ENCODE results near the gene ABI1.
A peak's percentile ranks its signal among the peaks of the same experiment; 100 is the strongest.

ABI1 gene

GRCh38 chr10:26733750-26734568 lies 126.8 kb downstream of the ABI1 start:
- Histone ChIP-seq H3K36me3 (ENCODE audit: control insufficient read depth, insufficient read depth, low read length) (peaks cover 13% of the 10 kb centered on the region; the same call in 1 of the 2 replicates), H3K4me1 (ENCODE audit: control insufficient read depth, insufficient read depth, low read length) (no peaks in the 10 kb centered on the region), H3K27ac (ENCODE audit: low read length) (no peak overlapping the region), H3K4me3 (ENCODE audit: low read length) (no peak overlapping the region), H3K27me3 (ENCODE audit: control insufficient read depth, insufficient read depth, low read length) (no peaks in the 10 kb centered on the region), H3K9me3 (ENCODE audit: control insufficient read depth, insufficient read depth, low read length) (no peaks in the 10 kb centered on the region)
- WGBS (ENCODE audit: insufficient coverage, insufficient read length), result no CpG with 5 or more reads among the region's 14 CpGs
- DNase-seq (ENCODE audit: low read depth, low spot score), result no peak

- Histone ChIP-seq H3K36me3 (ENCODE audit: control insufficient read depth, insufficient read depth, low read length) (peaks cover 6% of the 10 kb centered on the region; the same call in 1 of the 2 replicates), H3K27me3 (ENCODE audit: control insufficient read depth, insufficient read depth, low read length) (no peaks in the 10 kb centered on the region), H3K27ac (ENCODE audit: low read length) (no peak overlapping the region), H3K9me3 (ENCODE audit: control insufficient read depth, insufficient read depth, low read length) (no peaks in the 10 kb centered on the region), H3K4me3 (ENCODE audit: low read length) (no peak overlapping the region), H3K4me1 (ENCODE audit: control insufficient read depth, insufficient read depth, low read length) (no peaks in the 10 kb centered on the region)
- WGBS (ENCODE audit: insufficient coverage, insufficient read length), result no CpG with 5 or more reads among the region's 2 CpGs
- no peak for DNase-seq (ENCODE audit: low read depth, low spot score)
Observed at GRCh38 chr10:26730552-26730951, 130.2 kb downstream of the ABI1 start.

- no peak for DNase-seq (ENCODE audit: low read depth, low spot score)
- Histone ChIP-seq H3K9me3 (ENCODE audit: control insufficient read depth, insufficient read depth, low read length) (no peaks in the 10 kb centered on the region), H3K27me3 (ENCODE audit: control insufficient read depth, insufficient read depth, low read length) (no peaks in the 10 kb centered on the region), H3K4me1 (ENCODE audit: control insufficient read depth, insufficient read depth, low read length) (no peaks in the 10 kb centered on the region), H3K27ac (ENCODE audit: low read length) (no peak overlapping the region), H3K36me3 (ENCODE audit: control insufficient read depth, insufficient read depth, low read length) (peaks cover 2% of the 10 kb centered on the region; the same call in 1 of the 2 replicates), H3K4me3 (ENCODE audit: low read length) (no peak overlapping the region)
- no CpG with 5 or more reads among the region's 4 CpGs for WGBS (ENCODE audit: insufficient coverage, insufficient read length)
Observed at GRCh38 chr10:26729395-26729794, 131.4 kb downstream of the ABI1 start.

- no CpG with 5 or more reads among the region's 7 CpGs for WGBS (ENCODE audit: insufficient coverage, insufficient read length)
- Histone ChIP-seq H3K4me1 (ENCODE audit: control insufficient read depth, insufficient read depth, low read length) (no peaks in the 10 kb centered on the region), H3K9me3 (ENCODE audit: control insufficient read depth, insufficient read depth, low read length) (no peaks in the 10 kb centered on the region), H3K27ac (ENCODE audit: low read length) (no peak overlapping the region), H3K27me3 (ENCODE audit: control insufficient read depth, insufficient read depth, low read length) (no peaks in the 10 kb centered on the region), H3K4me3 (ENCODE audit: low read length) (no peak overlapping the region), H3K36me3 (ENCODE audit: control insufficient read depth, insufficient read depth, low read length) (peaks cover 2% of the 10 kb centered on the region; the same call in 1 of the 2 replicates)
- no peak for DNase-seq (ENCODE audit: low read depth, low spot score)
Observed at GRCh38 chr10:26728957-26729356, 131.8 kb downstream of the ABI1 start.

GRCh38 chr10:26727005-26727404 lies 133.8 kb downstream of the ABI1 start:
- Histone ChIP-seq H3K36me3 (ENCODE audit: control insufficient read depth, insufficient read depth, low read length) (peaks cover 2% of the 10 kb centered on the region; the same call in 1 of the 2 replicates), H3K9me3 (ENCODE audit: control insufficient read depth, insufficient read depth, low read length) (no peaks in the 10 kb centered on the region)

GRCh38 chr10:26725837-26726727 lies 134.7 kb downstream of the ABI1 start:
- Histone ChIP-seq H3K4me3 (ENCODE audit: low read length) (no peak overlapping the region), H3K36me3 (ENCODE audit: control insufficient read depth, insufficient read depth, low read length) (peaks cover 2% of the 10 kb centered on the region; the same call in 1 of the 2 replicates), H3K27me3 (ENCODE audit: control insufficient read depth, insufficient read depth, low read length) (no peaks in the 10 kb centered on the region), H3K27ac (ENCODE audit: low read length) (no peak overlapping the region), H3K4me1 (ENCODE audit: control insufficient read depth, insufficient read depth, low read length) (no peaks in the 10 kb centered on the region), H3K9me3 (ENCODE audit: control insufficient read depth, insufficient read depth, low read length) (no peaks in the 10 kb centered on the region)
- DNase-seq (ENCODE audit: low read depth, low spot score), result peak; percentile 2
- WGBS (ENCODE audit: insufficient coverage, insufficient read length), result no CpG with 5 or more reads among the region's 8 CpGs

More at GRCh38 chr10:26727005-26727404, 133.8 kb downstream of the ABI1 start:
- Histone ChIP-seq H3K4me3 (ENCODE audit: low read length) (no peak overlapping the region), H3K4me1 (ENCODE audit: control insufficient read depth, insufficient read depth, low read length) (no peaks in the 10 kb centered on the region), H3K27ac (ENCODE audit: low read length) (no peak overlapping the region), H3K27me3 (ENCODE audit: control insufficient read depth, insufficient read depth, low read length) (no peaks in the 10 kb centered on the region)
- no CpG with 5 or more reads among the region's 1 CpG for WGBS (ENCODE audit: insufficient coverage, insufficient read length)
- DNase-seq (ENCODE audit: low read depth, low spot score), result no peak

- H3K36me3 ChIP-seq (ENCODE audit: control insufficient read depth, insufficient read depth, low read length), result no peaks in the 10 kb centered on the region
- no CpG with 5 or more reads among the region's 4 CpGs for WGBS (ENCODE audit: insufficient coverage, insufficient read length)
- no peaks in the 10 kb centered on the region for H3K9me3 ChIP-seq (ENCODE audit: control insufficient read depth, insufficient read depth, low read length)
- no peak overlapping the region for H3K4me3 ChIP-seq (ENCODE audit: low read length)
- H3K4me1 ChIP-seq (ENCODE audit: control insufficient read depth, insufficient read depth, low read length), result no peaks in the 10 kb centered on the region
- no peak for DNase-seq (ENCODE audit: low read depth, low spot score)
- H3K27ac ChIP-seq (ENCODE audit: low read length), result no peak overlapping the region
- H3K27me3 ChIP-seq (ENCODE audit: control insufficient read depth, insufficient read depth, low read length), result no peaks in the 10 kb centered on the region
Observed at GRCh38 chr10:26723016-26723415, 137.7 kb downstream of the ABI1 start.

GRCh38 chr10:26721561-26721960 lies 139.2 kb downstream of the ABI1 start:
- no peak for DNase-seq (ENCODE audit: low read depth, low spot score)
- Histone ChIP-seq H3K4me3 (ENCODE audit: low read length) (no peak overlapping the region), H3K4me1 (ENCODE audit: control insufficient read depth, insufficient read depth, low read length) (no peaks in the 10 kb centered on the region), H3K9me3 (ENCODE audit: control insufficient read depth, insufficient read depth, low read length) (no peaks in the 10 kb centered on the region), H3K36me3 (ENCODE audit: control insufficient read depth, insufficient read depth, low read length) (no peaks in the 10 kb centered on the region), H3K27ac (ENCODE audit: low read length) (no peak overlapping the region), H3K27me3 (ENCODE audit: control insufficient read depth, insufficient read depth, low read length) (no peaks in the 10 kb centered on the region)
- WGBS (ENCODE audit: insufficient coverage, insufficient read length), result no CpG with 5 or more reads among the region's 7 CpGs

GRCh38 chr10:26717476-26717875 lies 143.3 kb downstream of the ABI1 start:
- no peaks in the 10 kb centered on the region for H3K4me1 ChIP-seq (ENCODE audit: control insufficient read depth, insufficient read depth, low read length)
- H3K36me3 ChIP-seq (ENCODE audit: control insufficient read depth, insufficient read depth, low read length), result no peaks in the 10 kb centered on the region; the same call in 1 of the 2 replicates
- DNase-seq (ENCODE audit: low read depth, low spot score), result no peak
- H3K27ac ChIP-seq (ENCODE audit: low read length), result no peak overlapping the region
- no peak overlapping the region for H3K4me3 ChIP-seq (ENCODE audit: low read length)
- H3K27me3 ChIP-seq (ENCODE audit: control insufficient read depth, insufficient read depth, low read length), result no peaks in the 10 kb centered on the region
- H3K9me3 ChIP-seq (ENCODE audit: control insufficient read depth, insufficient read depth, low read length), result no peaks in the 10 kb centered on the region
- WGBS (ENCODE audit: insufficient coverage, insufficient read length), result no CpG with 5 or more reads among the region's 7 CpGs

- Histone ChIP-seq H3K27me3 (ENCODE audit: control insufficient read depth, insufficient read depth, low read length) (no peaks in the 10 kb centered on the region), H3K36me3 (ENCODE audit: control insufficient read depth, insufficient read depth, low read length) (no peaks in the 10 kb centered on the region; the same call in 1 of the 2 replicates), H3K9me3 (ENCODE audit: control insufficient read depth, insufficient read depth, low read length) (no peaks in the 10 kb centered on the region), H3K27ac (ENCODE audit: low read length) (no peak overlapping the region), H3K4me3 (ENCODE audit: low read length) (no peak overlapping the region), H3K4me1 (ENCODE audit: control insufficient read depth, insufficient read depth, low read length) (no peaks in the 10 kb centered on the region)
- WGBS (ENCODE audit: insufficient coverage, insufficient read length), result no CpG with 5 or more reads among the region's 2 CpGs
- no peak for DNase-seq (ENCODE audit: low read depth, low spot score)
Observed at GRCh38 chr10:26715137-26715487, 145.6 kb downstream of the ABI1 start.
